ENCODE results near the gene RPS6KB1. TPM values are rescaled to one million over a fixed set of nuclear protein-coding genes. Genes with fewer than 3 reads are reported as not detected.
"Not testable (repeated sequence)": the region's sequence is repeated elsewhere in the genome, so short reads cannot be mapped to it uniquely, and the experiment has no call there.

RPS6KB1 gene
- polyA plus RNA-seq, 4 donors = 6.5 to 25.8 (median 9.8) TPM

- H3K36me3 ChIP-seq (ENCODE audit: control insufficient read depth in 3 of 3, insufficient read depth in 2 of 3, low read depth in 1 of 3, low read length in 3 of 3) = peaks cover 0 to 7% (median 2%) of the 10 kb centered on the region in 3 donors
- no peaks in the 10 kb centered on the region for H3K9me3 ChIP-seq (ENCODE audit: control insufficient read depth in 2 of 2, insufficient read depth in 1 of 2, low read depth in 1 of 2, low read length in 1 of 2)
- FAIRE-seq = no peak
- peak overlapping the region; percentile 91 to 96 (median 91) for H3K4me3 ChIP-seq (ENCODE audit: low read depth in 1 of 3, low read length in 3 of 3)
- H3K4me1 ChIP-seq (ENCODE audit: control insufficient read depth in 3 of 3, insufficient read depth in 2 of 3, low read depth in 1 of 3, low read length in 2 of 3) = peaks cover 0 to 11% (median 0%) of the 10 kb centered on the region in 3 donors
- H3K27ac ChIP-seq (ENCODE audit: low read depth in 1 of 3, low read length in 2 of 3) = peak overlapping the region; percentile 93 to 97 (median 94)
- 1 to 4% (median 2%) methylated on average over 21 of the region's 21 CpGs for WGBS, 3 donors
- DNase-seq = peak in 1 of 2 donors; percentile 58
- no peaks in the 10 kb centered on the region for H3K27me3 ChIP-seq (ENCODE audit: control insufficient read depth in 3 of 3, insufficient read depth in 3 of 3, low read length in 3 of 3)
Observed at GRCh38 chr17:59963738-59964481, 71.0 kb downstream of the RPS6KB1 start.

- H3K27ac ChIP-seq (ENCODE audit: low read depth in 1 of 3, low read length in 2 of 3) = peak within 1 kb of the TSS; percentile 93 to 97 (median 94)
- no peaks in the 10 kb centered on the region for H3K9me3 ChIP-seq (ENCODE audit: control insufficient read depth in 2 of 2, insufficient read depth in 1 of 2, low read depth in 1 of 2, low read length in 1 of 2)
- H3K4me1 ChIP-seq (ENCODE audit: control insufficient read depth in 3 of 3, insufficient read depth in 2 of 3, low read depth in 1 of 3, low read length in 2 of 3) = peaks cover 0 to 11% (median 0%) of the 10 kb centered on the region in 3 donors
- WGBS, 3 donors = 1 to 2% (median 2%) methylated on average over 63 to 67 of the region's 67 CpGs
- no peaks in the 10 kb centered on the region for H3K27me3 ChIP-seq (ENCODE audit: control insufficient read depth in 3 of 3, insufficient read depth in 3 of 3, low read length in 3 of 3)
- FAIRE-seq (no peak), DNase-seq (peak; percentile 90 to 96)
- peak within 1 kb of the TSS; percentile 91 to 96 (median 91) for H3K4me3 ChIP-seq (ENCODE audit: low read depth in 1 of 3, low read length in 3 of 3)
- H3K36me3 ChIP-seq (ENCODE audit: control insufficient read depth in 3 of 3, insufficient read depth in 2 of 3, low read depth in 1 of 3, low read length in 3 of 3) = peaks cover 0 to 4% (median 0%) of the 10 kb centered on the region in 3 donors
Observed at GRCh38 chr17:59964482-59965328, 71.8 kb downstream of the RPS6KB1 start, which contains the start of gene RNFT1. TSS of gene RNFT1 (minus strand) at chr17:59964740. CDS start at chr17:59964663, 77 bp downstream.

- FAIRE-seq; H3K9me3 ChIP-seq (ENCODE audit: control insufficient read depth in 2 of 2, insufficient read depth in 1 of 2, low read depth in 1 of 2, low read length in 1 of 2); H3K4me3 ChIP-seq (ENCODE audit: low read depth in 1 of 3, low read length in 3 of 3); H3K27ac ChIP-seq (ENCODE audit: low read depth in 1 of 3, low read length in 2 of 3); DNase-seq; H3K27me3 ChIP-seq (ENCODE audit: control insufficient read depth in 3 of 3, insufficient read depth in 3 of 3, low read length in 3 of 3); H3K36me3 ChIP-seq (ENCODE audit: control insufficient read depth in 3 of 3, insufficient read depth in 2 of 3, low read depth in 1 of 3, low read length in 3 of 3); H3K4me1 ChIP-seq (ENCODE audit: control insufficient read depth in 3 of 3, insufficient read depth in 2 of 3, low read depth in 1 of 3, low read length in 2 of 3): not testable (repeated sequence)
- 84 to 88% (median 87%) methylated on average over 2 of the region's 2 CpGs for WGBS, 3 donors
Observed at GRCh38 chr17:59971771-59972170, 78.8 kb downstream of the RPS6KB1 start.

GRCh38 chr17:59972778-59973177 lies 79.9 kb downstream of the RPS6KB1 start:
- WGBS, 3 donors = 82 to 100% (median 98%) methylated on average over 1 of the region's 1 CpG
- no peak for FAIRE-seq
- no peak for DNase-seq

GRCh38 chr17:59973483-59973882 lies 80.6 kb downstream of the RPS6KB1 start:
- H3K27me3 ChIP-seq (ENCODE audit: control insufficient read depth in 3 of 3, insufficient read depth in 3 of 3, low read length in 3 of 3); H3K9me3 ChIP-seq (ENCODE audit: control insufficient read depth in 2 of 2, insufficient read depth in 1 of 2, low read depth in 1 of 2, low read length in 1 of 2); H3K4me1 ChIP-seq (ENCODE audit: control insufficient read depth in 3 of 3, insufficient read depth in 2 of 3, low read depth in 1 of 3, low read length in 2 of 3); H3K36me3 ChIP-seq (ENCODE audit: control insufficient read depth in 3 of 3, insufficient read depth in 2 of 3, low read depth in 1 of 3, low read length in 3 of 3); DNase-seq; FAIRE-seq; H3K27ac ChIP-seq (ENCODE audit: low read depth in 1 of 3, low read length in 2 of 3); H3K4me3 ChIP-seq (ENCODE audit: low read depth in 1 of 3, low read length in 3 of 3): not testable (repeated sequence)
- 91 to 92% (median 91%) methylated on average over 8 of the region's 8 CpGs for WGBS, 3 donors

More at GRCh38 chr17:59972778-59973177, 79.9 kb downstream of the RPS6KB1 start:
- Histone ChIP-seq H3K4me1 (ENCODE audit: control insufficient read depth in 3 of 3, insufficient read depth in 2 of 3, low read depth in 1 of 3, low read length in 2 of 3) (no peaks in the 10 kb centered on the region), H3K27me3 (ENCODE audit: control insufficient read depth in 3 of 3, insufficient read depth in 3 of 3, low read length in 3 of 3) (no peaks in the 10 kb centered on the region), H3K9me3 (ENCODE audit: control insufficient read depth in 2 of 2, insufficient read depth in 1 of 2, low read depth in 1 of 2, low read length in 1 of 2) (no peaks in the 10 kb centered on the region), H3K4me3 (ENCODE audit: low read depth in 1 of 3, low read length in 3 of 3) (no peak overlapping the region), H3K27ac (ENCODE audit: low read depth in 1 of 3, low read length in 2 of 3) (no peak overlapping the region), H3K36me3 (ENCODE audit: control insufficient read depth in 3 of 3, insufficient read depth in 2 of 3, low read depth in 1 of 3, low read length in 3 of 3) (no peaks in the 10 kb centered on the region)

- H3K4me1 ChIP-seq (ENCODE audit: control insufficient read depth in 3 of 3, insufficient read depth in 2 of 3, low read depth in 1 of 3, low read length in 2 of 3); H3K4me3 ChIP-seq (ENCODE audit: low read depth in 1 of 3, low read length in 3 of 3); FAIRE-seq; H3K9me3 ChIP-seq (ENCODE audit: control insufficient read depth in 2 of 2, insufficient read depth in 1 of 2, low read depth in 1 of 2, low read length in 1 of 2); H3K36me3 ChIP-seq (ENCODE audit: control insufficient read depth in 3 of 3, insufficient read depth in 2 of 3, low read depth in 1 of 3, low read length in 3 of 3); H3K27me3 ChIP-seq (ENCODE audit: control insufficient read depth in 3 of 3, insufficient read depth in 3 of 3, low read length in 3 of 3); DNase-seq; H3K27ac ChIP-seq (ENCODE audit: low read depth in 1 of 3, low read length in 2 of 3): not testable (repeated sequence)
- WGBS, 3 donors = 89 to 91% (median 90%) methylated on average over 6 of the region's 6 CpGs
Observed at GRCh38 chr17:59975166-59975565, 82.2 kb downstream of the RPS6KB1 start.

GRCh38 chr17:59996608-59997007 lies 103.7 kb downstream of the RPS6KB1 start:
- H3K4me1 ChIP-seq (ENCODE audit: control insufficient read depth in 3 of 3, insufficient read depth in 2 of 3, low read depth in 1 of 3, low read length in 2 of 3); H3K36me3 ChIP-seq (ENCODE audit: control insufficient read depth in 3 of 3, insufficient read depth in 2 of 3, low read depth in 1 of 3, low read length in 3 of 3); H3K4me3 ChIP-seq (ENCODE audit: low read depth in 1 of 3, low read length in 3 of 3); H3K27me3 ChIP-seq (ENCODE audit: control insufficient read depth in 3 of 3, insufficient read depth in 3 of 3, low read length in 3 of 3); H3K9me3 ChIP-seq (ENCODE audit: control insufficient read depth in 2 of 2, insufficient read depth in 1 of 2, low read depth in 1 of 2, low read length in 1 of 2); H3K27ac ChIP-seq (ENCODE audit: low read depth in 1 of 3, low read length in 2 of 3); FAIRE-seq; DNase-seq: not testable (repeated sequence)
- 63 to 84% (median 66%) methylated on average over 2 of the region's 3 CpGs for WGBS, 3 donors
